HG03025 (cell line): ENCODE data around the gene TBRG4.

Experiments used
- ATAC-seq: cut with Tn5 transposase; IDR thresholded peaks from one replicate; pipeline ENCODE4 v1.9.1; 2021; ENCODE audit warnings: mild to moderate bottlenecking, moderate library complexity; ENCODE audit not compliant: unreplicated experiment, low FRiP score

TBRG4 gene

DNA sequence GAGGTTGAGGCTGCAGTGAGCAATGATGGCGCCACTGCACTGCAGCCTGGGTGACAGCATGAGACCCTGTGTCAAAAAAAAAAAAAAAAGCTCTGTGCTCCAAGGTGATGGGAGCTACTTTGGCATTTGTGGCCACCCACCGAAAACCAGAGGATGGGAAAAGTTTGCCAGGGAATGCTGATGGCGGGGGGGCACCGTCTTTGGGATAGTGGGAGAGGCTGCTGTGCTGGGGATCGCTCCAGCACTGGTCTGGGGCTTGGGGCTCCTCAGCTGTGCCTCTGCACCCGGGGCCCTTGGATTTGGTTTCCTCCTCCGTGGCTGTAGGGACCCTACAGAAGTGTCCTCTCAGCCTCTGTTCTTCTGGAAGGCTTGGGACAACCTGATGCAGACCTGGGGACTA, 34.4 kb upstream of the TBRG4 start:
- ATAC-seq, result no peak

DNA sequence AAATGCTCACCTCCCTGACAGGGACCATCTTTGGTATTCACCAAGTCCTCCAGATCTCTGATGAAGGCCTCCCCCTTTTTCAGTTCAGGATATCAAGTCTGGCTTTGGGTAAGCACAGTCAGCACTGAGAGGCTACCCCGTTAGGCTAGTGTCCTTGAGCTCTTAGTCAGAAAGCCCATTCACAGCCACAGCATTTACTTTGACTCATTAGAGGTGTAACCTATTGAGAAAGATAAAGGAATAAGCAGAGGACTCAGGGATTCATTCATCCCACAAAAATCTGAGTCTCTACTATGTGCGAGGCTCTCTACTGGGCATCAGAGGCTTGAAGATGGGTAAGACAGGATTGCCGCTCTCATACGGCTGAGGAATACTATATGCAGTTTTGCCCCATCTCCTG, 32.1 kb upstream of the TBRG4 start:
- ATAC-seq, result no peak

- ATAC-seq, result no peak
These were observed 29.3 kb upstream of the TBRG4 start for GRCh38 chr7:45140827-45141226.

DNA sequence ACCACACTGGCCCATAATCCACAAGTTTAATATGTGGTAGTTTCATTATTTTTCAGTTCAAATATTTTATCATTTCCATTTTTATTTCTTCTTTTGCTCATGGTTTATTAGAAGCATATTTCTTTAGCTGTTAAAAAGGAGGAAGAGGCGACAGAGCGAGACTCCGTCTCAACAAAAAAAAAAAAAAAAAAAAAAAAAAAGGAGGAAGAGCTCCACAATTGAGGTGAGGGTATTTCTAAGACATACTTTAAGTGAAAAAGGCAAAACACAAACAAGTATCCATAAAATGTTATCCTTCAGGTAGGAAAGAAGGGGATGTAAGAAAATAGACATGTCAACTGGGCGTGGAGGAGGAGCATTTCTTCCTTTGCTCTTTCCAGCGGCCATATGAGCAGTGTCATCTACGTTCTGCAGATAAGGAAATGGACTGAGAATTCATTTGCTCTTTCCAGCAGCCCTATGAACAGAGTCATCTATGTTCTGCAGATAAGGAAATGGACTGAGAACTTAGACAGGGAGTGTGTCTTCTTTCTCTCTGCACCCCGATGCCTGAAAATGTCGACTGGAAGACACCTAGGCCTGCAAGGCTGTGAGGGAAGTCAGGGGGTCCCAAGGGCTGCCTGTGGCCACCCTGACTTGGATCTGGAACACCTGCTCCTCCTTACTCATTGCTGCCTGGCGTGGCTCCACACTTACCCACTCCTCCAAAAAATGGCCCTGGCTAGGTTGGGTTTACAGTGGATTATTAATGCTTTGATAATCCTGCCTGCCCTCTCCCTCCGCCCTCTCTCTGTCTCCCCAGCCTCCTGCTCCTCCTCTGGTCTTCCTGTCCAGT, 27.2 kb upstream of the TBRG4 start:
- no peak for ATAC-seq

DNA sequence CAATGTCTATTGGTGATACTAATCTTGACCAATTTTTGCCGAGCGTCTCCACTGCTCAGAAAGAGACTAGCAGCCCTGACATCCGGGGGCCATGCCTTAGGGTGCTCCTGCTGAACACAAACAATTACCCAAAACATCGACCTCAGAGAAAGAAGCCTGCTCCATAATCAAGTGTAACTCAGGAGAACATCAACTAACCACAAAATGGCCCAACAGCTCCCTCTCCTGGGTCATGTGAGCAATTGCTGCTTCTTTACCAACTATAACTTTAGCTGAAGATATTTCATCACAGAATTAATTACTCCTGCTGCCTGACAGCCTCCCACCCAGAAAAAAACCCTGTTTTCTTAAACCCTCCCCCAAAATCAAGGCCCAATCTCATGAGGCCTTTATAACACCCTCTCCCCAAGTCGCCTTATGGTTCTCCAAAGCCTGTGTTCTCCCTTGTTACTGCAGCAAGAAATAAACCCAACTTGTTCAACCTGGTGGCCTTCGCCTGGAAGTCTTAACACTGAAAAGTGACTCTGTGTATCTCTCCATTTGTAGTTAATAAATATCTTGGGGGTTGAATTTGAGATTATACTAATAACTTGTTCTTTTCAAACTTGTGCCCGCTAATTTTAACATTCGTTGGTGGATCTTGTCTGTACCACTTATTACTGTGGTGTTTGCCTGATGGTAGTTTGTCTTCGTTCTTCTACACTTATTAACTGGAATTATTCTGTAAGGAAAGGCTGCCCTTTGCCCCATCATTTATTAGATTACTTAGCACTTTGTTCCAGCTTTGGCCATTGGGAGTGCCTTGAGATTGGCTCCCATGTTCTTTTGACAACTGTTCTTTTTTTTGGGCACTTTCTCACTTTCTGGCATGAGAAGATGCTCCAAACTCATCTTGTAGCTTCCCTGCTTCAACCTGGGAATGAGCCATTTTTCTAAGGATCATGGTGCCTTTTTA, 24.9 kb upstream of the TBRG4 start:
- no peak for ATAC-seq

DNA sequence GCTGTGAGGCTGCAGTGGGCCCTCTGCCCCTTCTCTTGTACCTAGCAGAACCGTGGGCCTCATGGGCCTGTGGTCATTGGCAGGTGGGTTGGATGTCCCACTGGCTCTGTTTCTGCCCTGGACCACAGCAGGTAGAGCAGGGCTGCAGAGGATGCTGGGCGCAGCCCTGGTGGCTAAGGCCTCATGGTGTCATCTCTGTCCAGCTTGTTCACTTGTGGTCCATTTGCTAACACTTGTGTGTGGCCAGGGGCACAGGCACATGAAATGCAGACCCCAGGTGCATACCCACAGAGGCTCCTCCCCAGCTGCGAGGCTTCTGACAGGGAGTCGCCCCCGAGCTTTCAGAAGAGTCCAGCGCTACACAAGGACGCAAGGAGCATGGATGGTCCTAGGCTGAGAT, 22.4 kb upstream of the TBRG4 start:
- no peak for ATAC-seq

GRCh38 chr7:45133352-45133751, 21.9 kb upstream of the TBRG4 start:
- ATAC-seq, result no peak

GRCh38 chr7:45132708-45133320, 21.3 kb upstream of the TBRG4 start:
- ATAC-seq, result no peak

DNA sequence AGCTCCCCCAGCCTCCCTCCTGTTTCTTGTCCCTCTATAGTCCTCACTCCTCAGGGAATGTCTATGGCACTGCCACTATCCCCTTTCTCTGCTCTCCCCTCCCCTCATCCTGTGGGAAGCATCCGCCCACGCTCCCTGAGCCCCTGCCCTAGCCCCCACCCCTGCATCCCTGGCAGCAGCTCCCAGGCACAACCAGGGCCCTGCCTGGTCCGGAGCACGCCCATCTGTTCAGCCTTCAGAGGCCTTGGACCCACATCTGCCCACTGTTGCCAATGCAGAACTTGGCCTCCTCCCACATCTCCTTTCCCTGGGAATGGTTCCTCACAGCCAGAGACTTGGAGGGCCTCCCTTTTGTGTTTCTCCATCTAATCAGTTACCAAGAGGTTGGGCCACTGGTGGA, 20.4 kb upstream of the TBRG4 start:
- no peak for ATAC-seq

DNA sequence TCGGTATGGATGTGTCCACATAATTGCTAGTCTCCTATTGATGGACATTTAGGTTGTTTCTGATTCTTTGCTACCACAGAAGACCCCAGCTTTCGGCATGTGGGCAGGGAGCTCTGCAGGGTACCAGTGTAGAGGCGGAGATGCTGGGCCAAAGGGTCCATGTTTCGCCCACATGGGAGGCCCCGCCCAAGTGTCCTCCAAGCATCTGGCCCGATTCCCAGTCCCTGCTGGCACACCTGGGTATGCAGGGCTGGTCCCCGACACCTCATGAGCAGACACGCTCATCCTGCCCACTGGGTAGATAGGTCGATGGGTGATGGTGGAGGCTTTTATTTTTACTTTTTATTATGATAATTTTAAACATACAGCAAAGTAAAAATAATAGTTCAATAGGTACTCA, 19.4 kb upstream of the TBRG4 start:
- ATAC-seq, result no peak

GRCh38 chr7:45129906-45130305, 18.4 kb upstream of the TBRG4 start:
- ATAC-seq, result no peak

GRCh38 chr7:45129181-45129800, 17.8 kb upstream of the TBRG4 start:
- no peak for ATAC-seq

- no peak for ATAC-seq
These were observed 15.4 kb upstream of the TBRG4 start for GRCh38 chr7:45126920-45127319.

- no peak for ATAC-seq
These were observed 14.7 kb upstream of the TBRG4 start for GRCh38 chr7:45126201-45126600.

GRCh38 chr7:45125193-45125904, 13.9 kb upstream of the TBRG4 start:
- ATAC-seq, result no peak

- ATAC-seq, result no peak
These were observed 12.6 kb upstream of the TBRG4 start for GRCh38 chr7:45123913-45124710.

- ATAC-seq, result no peak
These were observed 11.7 kb upstream of the TBRG4 start for GRCh38 chr7:45122975-45123860.

DNA sequence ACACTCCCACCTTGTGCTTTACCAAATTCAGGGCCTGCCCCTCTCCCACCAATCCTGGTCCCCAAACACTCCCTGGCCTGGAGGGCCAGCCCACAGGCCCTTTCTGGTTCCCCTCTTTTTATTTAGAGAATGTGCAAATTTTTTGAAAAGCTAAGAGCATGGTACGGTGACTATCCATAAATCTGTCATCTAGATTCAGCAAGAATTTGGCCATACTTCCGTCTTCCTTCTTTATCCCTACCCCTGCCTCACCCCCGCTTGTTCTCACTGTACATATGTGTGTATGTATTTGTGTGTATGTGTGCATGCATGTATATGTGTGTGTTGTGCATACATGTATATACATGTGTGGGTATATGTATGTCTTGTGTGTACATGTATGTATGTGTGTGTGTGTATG, 8.1 kb upstream of the TBRG4 start:
- ATAC-seq, result no peak
